ENCODE results near the gene SFXN2. TPM values are rescaled to one million over a fixed set of nuclear protein-coding genes. Genes with fewer than 3 reads are reported as not detected.

Gene SFXN2
- total RNA-seq, 2 donors from 2014 or later: 9.7 to 27.6 TPM

DNA sequence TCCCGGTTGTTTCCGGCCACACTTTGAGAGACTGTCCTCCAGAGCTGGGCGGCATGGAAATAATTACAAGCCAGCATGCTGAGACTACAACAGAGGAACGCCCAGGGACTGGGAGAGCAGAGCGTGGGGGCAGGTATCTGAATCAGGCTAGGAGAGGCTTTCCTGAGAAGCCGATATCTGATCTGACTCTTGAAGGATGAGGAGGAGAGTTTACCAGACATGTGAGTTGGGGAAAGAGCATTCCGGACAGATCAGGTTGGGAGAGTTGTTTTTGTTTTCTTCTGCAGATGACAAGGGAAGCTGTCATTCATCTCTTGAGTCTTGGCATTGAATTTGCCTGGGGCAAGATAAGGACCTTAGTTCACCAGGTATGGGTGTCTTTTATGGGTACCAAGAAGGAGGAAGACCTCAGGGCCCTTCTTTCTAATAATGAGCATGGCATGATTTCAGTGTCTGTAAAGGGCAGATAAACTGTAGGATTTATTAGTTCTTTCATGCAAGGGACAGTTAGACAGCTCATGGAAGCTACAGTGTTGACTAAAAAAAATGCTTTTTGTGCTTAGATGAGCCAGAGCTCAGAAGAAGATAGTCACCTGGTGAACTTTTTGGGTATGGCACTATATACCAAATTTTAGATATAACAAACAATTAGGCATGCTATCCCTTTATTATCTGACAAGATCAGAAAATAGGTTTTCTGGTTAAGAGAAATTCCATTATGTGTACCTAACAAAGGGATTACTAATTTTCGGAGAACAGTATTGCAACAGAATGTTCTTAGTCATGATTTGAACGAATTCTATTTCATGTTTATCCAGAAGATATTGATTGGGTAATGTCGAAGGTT is 65.5 kb downstream of the SFXN2 start:
- intact Hi-C loops (cut with DNase I): no loop called here
- Histone ChIP-seq H3K36me3 (no peaks in the 10 kb centered on the region), H3K4me3 (no peak overlapping the region), H3K9ac (ENCODE audit: low read depth in 2 of 2, low read length in 2 of 2) (no peak overlapping the region), H3K9me3 (no peaks in the 10 kb centered on the region), H3K27ac (no peak overlapping the region), H3K4me1 (no peaks in the 10 kb centered on the region), H3K27me3 (no peaks in the 10 kb centered on the region)
- no peak for DNase-seq
- no peak for TF ChIP-seq CTCF (IDR thresholded peaks at IDR 0.05)

DNA sequence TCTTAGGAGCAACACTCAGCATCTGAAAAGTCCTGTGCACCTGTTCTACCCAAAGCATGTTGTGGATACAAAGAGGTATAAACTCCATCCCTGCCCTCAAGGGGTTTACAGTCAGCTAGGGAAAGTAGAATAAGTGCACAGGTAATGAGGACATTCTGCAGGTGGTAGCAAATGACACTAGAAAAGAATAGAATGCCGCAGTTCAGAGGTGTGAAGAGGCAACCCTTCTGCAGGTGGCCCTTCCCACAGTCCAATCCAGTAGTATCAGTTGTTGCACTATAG is 66.0 kb downstream of the SFXN2 start:
- no peak for TF ChIP-seq CTCF (IDR thresholded peaks at IDR 0.05)
- no peak for DNase-seq
- H3K36me3 ChIP-seq: no peaks in the 10 kb centered on the region
- H3K27me3 ChIP-seq: no peaks in the 10 kb centered on the region
- H3K9ac ChIP-seq (ENCODE audit: low read depth in 2 of 2, low read length in 2 of 2): no peak overlapping the region
- intact Hi-C loops (cut with DNase I): no loop called here
- H3K4me1 ChIP-seq: no peaks in the 10 kb centered on the region
- no peak overlapping the region for H3K4me3 ChIP-seq
- H3K27ac ChIP-seq: no peak overlapping the region
- H3K9me3 ChIP-seq: no peaks in the 10 kb centered on the region

- H3K27me3 ChIP-seq: no peaks in the 10 kb centered on the region
- H3K36me3 ChIP-seq: no peaks in the 10 kb centered on the region
- no peak for TF ChIP-seq CTCF (IDR thresholded peaks at IDR 0.05)
- H3K9me3 ChIP-seq: no peaks in the 10 kb centered on the region
- no peak overlapping the region for H3K9ac ChIP-seq (ENCODE audit: low read depth in 2 of 2, low read length in 2 of 2)
- DNase-seq: no peak
- peak overlapping the region; percentile 35 for H3K27ac ChIP-seq
- intact Hi-C loops (cut with DNase I): no loop called here
- H3K4me1 ChIP-seq: no peaks in the 10 kb centered on the region
- no peak overlapping the region for H3K4me3 ChIP-seq
Observed at GRCh38 chr10:102781090-102781920, 66.9 kb downstream of the SFXN2 start.

GRCh38 chr10:102781921-102782557 is 67.6 kb downstream of the SFXN2 start:
- no peaks in the 10 kb centered on the region for H3K4me1 ChIP-seq

More at GRCh38 chr10:102781921-102782557, 67.6 kb downstream of the SFXN2 start:
- Histone ChIP-seq H3K9me3 (no peaks in the 10 kb centered on the region), H3K27me3 (no peaks in the 10 kb centered on the region), H3K9ac (ENCODE audit: low read depth in 2 of 2, low read length in 2 of 2) (no peak overlapping the region), H3K36me3 (no peaks in the 10 kb centered on the region), H3K27ac (peak overlapping the region; percentile 68), H3K4me3 (no peak overlapping the region)
- intact Hi-C loops (cut with DNase I): no loop called here
- no peak for DNase-seq
- no peak for TF ChIP-seq CTCF (IDR thresholded peaks at IDR 0.05)
